H1 (cell line): ENCODE data around the gene CHST10. TPM values are rescaled to one million over a fixed set of nuclear protein-coding genes. Genes with fewer than 3 reads are reported as not detected.

Experiments
- CTCF ChIA-PET: fragments of 300-600 bp; sonication (Branson Sonifier 250); formaldehyde crosslinking; loops from one replicate; lab custom pipeline; 2021; ENCODE audit not compliant: partially characterized antibody; lab: Charles Lee
- POLR2A ChIA-PET: fragments of 300-600 bp; sonication (Branson Sonifier 250); formaldehyde crosslinking; loops from one replicate; lab custom pipeline; 2021; ENCODE audit warnings: inconsistent platforms; ENCODE audit not compliant: partially characterized antibody; lab: Charles Lee
- DNase-seq, 2 experiments: peaks; one replicate each; pipeline versions ENCODE4 v3.0.0 to v3.0.0-alpha.2; 2010 to 2022; ENCODE audit warnings: low spot score in 2 of 2, low read depth in 1 of 2, mixed read lengths in 1 of 2
- FAIRE-seq: peaks from 2 replicates; lab custom pipeline; 2011; peaks lifted over from hg19 to GRCh38; lab: Jason Lieb, UNC
- H2AFZ ChIP-seq: 2 replicates; pipeline ENCODE4 v1.8.1; 2012; ENCODE audit warnings: low read length, inconsistent platforms
- H2AK5ac ChIP-seq: 2 replicates; pipeline ENCODE4 v1.6.1; 2013; ENCODE audit warnings: low read depth, low read length
- H2BK120ac ChIP-seq: replicated peaks from 2 replicates; pipeline ENCODE3; 2013; ENCODE audit warnings: low read depth, low read length, inconsistent platforms
- H2BK12ac ChIP-seq: 2 replicates; pipeline ENCODE4 v1.6.1; 2013; ENCODE audit warnings: low read depth, low read length
- H2BK15ac ChIP-seq: 2 replicates; pipeline ENCODE4 v1.6.1; 2013; ENCODE audit warnings: low read length
- H2BK20ac ChIP-seq: 2 replicates; pipeline ENCODE4 v1.6.1; 2013; ENCODE audit warnings: low read length
- H2BK5ac ChIP-seq: 2 replicates; pipeline ENCODE4 v1.6.1; 2013; ENCODE audit warnings: low read depth, low read length
- H3K14ac ChIP-seq: 2 replicates; pipeline ENCODE4 v1.6.1; 2013; ENCODE audit warnings: inconsistent platforms; ENCODE audit not compliant: insufficient read length
- H3K18ac ChIP-seq: 2 replicates; pipeline ENCODE4 v1.6.1; 2013; ENCODE audit warnings: low read length; ENCODE audit errors: extremely low read depth
- H3K23ac ChIP-seq: 2 replicates; pipeline ENCODE4 v1.6.1; 2013; ENCODE audit warnings: inconsistent platforms; ENCODE audit not compliant: insufficient read length
- H3K23me2 ChIP-seq: 2 replicates; pipeline ENCODE4 v1.6.1; 2013; ENCODE audit warnings: low read depth, low read length
- H3K27ac ChIP-seq: 2 replicates; pipeline ENCODE4 v1.6.1; 2011; ENCODE audit warnings: low read depth, low read length, inconsistent platforms
- H3K27me3 ChIP-seq, 4 experiments: replicated peaks in 1 of 4; 1 replicate in 1 of 4; 2 replicates in 3 of 4; pipeline versions ENCODE4 v1.6.1 to v1.8.1; 2011 to 2013; ENCODE audit warnings: low read length in 3 of 4, mild to moderate bottlenecking in 3 of 4, inconsistent platforms in 2 of 4, mixed read lengths in 2 of 4, moderate library complexity in 1 of 4; ENCODE audit not compliant: control insufficient read depth in 3 of 4, insufficient read depth in 3 of 4; ENCODE audit errors: extremely low read depth in 1 of 4
- H3K36me3 ChIP-seq, 4 experiments: 2 replicates each; pipeline versions ENCODE4 v1.6.1 to v1.8.1; 2011 to 2013; ENCODE audit warnings: mild to moderate bottlenecking in 4 of 4, low read length in 3 of 4, moderate library complexity in 2 of 4, control low read depth in 1 of 4, inconsistent platforms in 1 of 4; ENCODE audit not compliant: insufficient read depth in 4 of 4, control insufficient read depth in 2 of 4
- H3K4ac ChIP-seq: replicated peaks from 2 replicates; pipeline ENCODE3; 2013; ENCODE audit warnings: low read length, low read depth, mixed read lengths, inconsistent platforms; ENCODE audit not compliant: insufficient read length
- H3K4me1 ChIP-seq, 4 experiments: replicated peaks in 1 of 4; 1 replicate in 1 of 4; 2 replicates in 3 of 4; pipeline versions ENCODE4 v1.6.1 to v1.8.1; 2011 to 2013; ENCODE audit warnings: low read length in 3 of 4, inconsistent platforms in 2 of 4, mixed read lengths in 1 of 4; ENCODE audit not compliant: insufficient read depth in 4 of 4, control insufficient read depth in 3 of 4
- H3K4me2 ChIP-seq, 2 experiments: 2 replicates each; pipeline versions ENCODE4 v1.6.1 to v1.8.1; 2011 to 2013; ENCODE audit warnings: low read depth in 2 of 2, low read length in 2 of 2, control low read depth in 1 of 2, inconsistent platforms in 1 of 2, mild to moderate bottlenecking in 1 of 2; ENCODE audit not compliant: insufficient read depth in 1 of 2
- H3K4me3 ChIP-seq, 4 experiments: fragments of 200-600, 300-600 bp in 1 of 4; sonication (generic), shearing (Covaris generic), sonication (Bioruptor Twin) in 1 of 4; 2 replicates each; pipeline versions ENCODE4 v1.5.1 to v1.8.1; 2011 to 2016; ENCODE audit warnings: low read length in 4 of 4, low read depth in 3 of 4, control low read depth in 2 of 4, inconsistent platforms in 2 of 4, mild to moderate bottlenecking in 2 of 4, mixed read lengths in 1 of 4, moderate library complexity in 1 of 4; ENCODE audit not compliant: insufficient read depth in 2 of 4; ENCODE audit errors: extremely low read depth in 1 of 4
- H3K56ac ChIP-seq: replicated peaks from 2 replicates; pipeline ENCODE3; 2013; ENCODE audit warnings: low read depth, mild to moderate bottlenecking, mixed read lengths, low read length, inconsistent platforms; ENCODE audit not compliant: insufficient read length
- H3K79me1 ChIP-seq: 2 replicates; pipeline ENCODE4 v1.6.1; 2013; ENCODE audit warnings: low read depth, low read length, control low read depth
- H3K79me2 ChIP-seq, 2 experiments: 2 replicates each; pipeline versions ENCODE4 v1.6.1 to v1.8.1; 2012 to 2013; ENCODE audit warnings: low read length in 2 of 2, mild to moderate bottlenecking in 2 of 2, inconsistent platforms in 1 of 2; ENCODE audit not compliant: insufficient read depth in 2 of 2, control insufficient read depth in 1 of 2
- H3K9ac ChIP-seq, 4 experiments: replicated peaks in 1 of 4; 1 replicate in 1 of 4; 2 replicates in 3 of 4; pipeline versions ENCODE4 v1.6.1 to v1.8.1; 2011 to 2013; ENCODE audit warnings: low read depth in 3 of 4, low read length in 3 of 4, control low read depth in 2 of 4, mild to moderate bottlenecking in 2 of 4, moderate library complexity in 2 of 4, inconsistent platforms in 1 of 4; ENCODE audit errors: extremely low read depth in 1 of 4
- H3K9me3 ChIP-seq, 2 experiments: 2 replicates each; pipeline versions ENCODE4 v1.6.1 to v1.8.1; 2012 to 2013; ENCODE audit warnings: mild to moderate bottlenecking in 2 of 2, moderate library complexity in 2 of 2, control low read depth in 1 of 2, inconsistent platforms in 1 of 2, low read depth in 1 of 2, low read length in 1 of 2, mixed read lengths in 1 of 2; ENCODE audit not compliant: insufficient read depth in 2 of 2
- H4K20me1 ChIP-seq, 2 experiments: replicated peaks in 1 of 2; 2 replicates each; pipeline versions ENCODE3 to v1.8.1; 2011 to 2013; ENCODE audit warnings: inconsistent platforms in 2 of 2, low read length in 2 of 2, mild to moderate bottlenecking in 1 of 2; ENCODE audit not compliant: insufficient read depth in 2 of 2, control insufficient read depth in 1 of 2
- H4K5ac ChIP-seq: 2 replicates; pipeline ENCODE4 v1.6.1; 2013; ENCODE audit warnings: low read length, low read depth, mixed read lengths, inconsistent platforms; ENCODE audit not compliant: insufficient read length
- H4K8ac ChIP-seq: 2 replicates; pipeline ENCODE4 v1.8.0; 2013; ENCODE audit warnings: mild to moderate bottlenecking, moderate library complexity, low read length, inconsistent platforms; ENCODE audit not compliant: insufficient read depth; ENCODE audit errors: extremely low read depth
- H4K91ac ChIP-seq: replicated peaks from 2 replicates; pipeline ENCODE3; 2013; ENCODE audit warnings: low read length, mixed read lengths, inconsistent platforms; ENCODE audit not compliant: insufficient read length
- BACH1 ChIP-seq: IDR thresholded peaks from 2 replicates; pipeline ENCODE4 v1.6.1; 2012; ENCODE audit warnings: low read length, improper control_type of control experiment
- EP300 ChIP-seq, 2 experiments: IDR thresholded peaks; 1 replicate in 1 of 2; 2 replicates in 1 of 2; pipeline ENCODE4 v1.6.1; 2011 to 2012; ENCODE audit warnings: low read depth in 2 of 2, low read length in 2 of 2, mild to moderate bottlenecking in 2 of 2, borderline replicate concordance in 1 of 2, inconsistent platforms in 1 of 2, moderate library complexity in 1 of 2
- NANOG ChIP-seq: IDR thresholded peaks from 2 replicates; pipeline ENCODE4 v1.6.1; 2011; ENCODE audit warnings: low read length, low read depth, mild to moderate bottlenecking, inconsistent platforms; ENCODE audit not compliant: insufficient read depth, poor library complexity, severe bottlenecking
- TEAD4 ChIP-seq: IDR thresholded peaks from 2 replicates; pipeline ENCODE4 v1.6.1; 2012; ENCODE audit warnings: low read depth, low read length, inconsistent platforms, mixed read lengths
- WGBS, 2 experiments: shearing (Covaris generic) in 1 of 2; methylation state at CpG; one replicate each; pipeline versions ENCODE4 v1.1.6 to v1.1.7; 2013 to 2015; ENCODE audit warnings: low lambda C conversion rate in 2 of 2, mixed read lengths in 2 of 2, inconsistent platforms in 1 of 2, low coverage in 1 of 2, missing lambda C conversion rate in 1 of 2; ENCODE audit not compliant: insufficient replicate concordance in 2 of 2, insufficient coverage in 1 of 2, insufficient read length in 1 of 2; ENCODE audit errors: extremely low coverage in 1 of 2, missing lambda C conversion rate in 1 of 2; 5-methylcytosine and 5-hydroxymethylcytosine counted together
- polyA plus RNA-seq, 7 experiments: library from polyadenylated mRNA; depleted of rRNA in 3 of 7; stranded (reverse) in 5 of 7; unstranded in 2 of 7; fragments of >200 nt in 5 of 7; fragments of 200-250 nt in 2 of 7; gene quantifications; 1 replicate in 5 of 7; 2 replicates in 1 of 7; 4 replicates in 1 of 7; pipeline versions ENCODE4 v1.2.1 to v1.2.3, GENCODE V29; 2011 to 2013; ENCODE audit warnings: missing spikeins in 2 of 7, mixed read lengths in 2 of 7
- total RNA-seq: library from RNA; stranded (reverse); fragmentation: NEBNext Ultra II Directional; extraction: Animal tissue kit (Norgen Biotek cat#: 25700); gene quantifications from 2 replicates; pipeline ENCODE4 v1.2.1, GENCODE V29; 2021

The CHST10 gene
- total and polyA plus RNA-seq, 2 of the 8 experiments (the other 6 are each of a cell fraction or from before 2014, with no cell fraction given): 27.3 to 29.1 TPM

GRCh38 chr2:100397118-100397860 lies 20.2 kb downstream of the CHST10 start:
- no peak for DNase-seq
- no peaks in the 10 kb centered on the region for H3K4me1 ChIP-seq
- WGBS, 2 experiments: 83% methylated on average over 12 of the region's 12 CpGs; no CpG with 5 or more reads in 1 of the 2 experiments
- H3K79me1 ChIP-seq: no peaks in the 10 kb centered on the region; the same call in none of the 2 replicates
- no peak overlapping the region for H4K91ac ChIP-seq
- FAIRE-seq: no peak
- no peak overlapping the region for H3K23ac ChIP-seq
- H4K8ac ChIP-seq: no peak overlapping the region
- H2BK20ac ChIP-seq: no peak overlapping the region
- H3K9me3 ChIP-seq: no peaks in the 10 kb centered on the region
- H4K20me1 ChIP-seq: no peaks in the 10 kb centered on the region
- no peak overlapping the region for H3K9ac ChIP-seq
- no peak overlapping the region for H2AK5ac ChIP-seq
- no peak overlapping the region for H3K4me3 ChIP-seq
- no peak overlapping the region for H3K4ac ChIP-seq
- no peak overlapping the region for H3K14ac ChIP-seq
- peaks cover 2 to 33% (median 22%) of the 10 kb centered on the region in 4 experiments for H3K36me3 ChIP-seq
- no peaks in the 10 kb centered on the region for H3K27me3 ChIP-seq
- H3K79me2 ChIP-seq: no peaks in the 10 kb centered on the region
- H3K18ac ChIP-seq: no peak overlapping the region
- CTCF ChIA-PET: interaction anchor here (1.9 to 4.8 kb wide), 3 partner anchors 10 to 135 kb away, joined by 4 to 16 read pairs (median 7); no protein-coding TSS in a partner anchor
- no peak overlapping the region for H2AFZ ChIP-seq
- POLR2A ChIA-PET: no interaction called here
- no peak overlapping the region for H3K56ac ChIP-seq
- no peak overlapping the region for H4K5ac ChIP-seq
- no peak for TF ChIP-seq NANOG
- TF ChIP-seq BACH1: no peak
- no peak for TF ChIP-seq EP300 (IDR thresholded peaks at IDR 0.05; ENCODE audit: borderline replicate concordance in 1 of 2, low read depth in 2 of 2, low read length in 2 of 2)
- TF ChIP-seq TEAD4: no peak
- no peak overlapping the region for H2BK15ac ChIP-seq
- H3K23me2 ChIP-seq: no peaks in the 10 kb centered on the region
- H2BK5ac ChIP-seq: no peak overlapping the region
- no peak overlapping the region for H3K27ac ChIP-seq
- H2BK12ac ChIP-seq: no peak overlapping the region
- H2BK120ac ChIP-seq: no peak overlapping the region
- no peak overlapping the region for H3K4me2 ChIP-seq
